Body of pancreas (tissue), 4 donors: ENCODE data around the gene PRR20E. TPM values are rescaled to one million over a fixed set of nuclear protein-coding genes. Genes with fewer than 3 reads are reported as not detected.
"Not testable (repeated sequence)": the region's sequence is repeated elsewhere in the genome, so short reads cannot be mapped to it uniquely, and the experiment has no call there.

Source experiments
- ATAC-seq: fragments of 150-250 bp; one replicate; pipeline ENCODE4 v1.9.1; 2016
- DNase-seq, 4 donors: peaks; one replicate each; pipeline ENCODE4 v3.0.0-alpha.2; 2019
- H3K27ac ChIP-seq, 4 donors: fragments of 200-600 bp; sonication (generic); 1 replicate in 3 of 4; 2 replicates in 1 of 4; pipeline versions ENCODE4 v1.5.1 to v1.6.1; 2016 to 2019; ENCODE audit warnings: mild to moderate bottlenecking in 1 of 4, mixed read lengths in 1 of 4, moderate library complexity in 1 of 4
- H3K27me3 ChIP-seq, 2 donors: fragments of 200-600 bp; sonication (generic); one replicate each; pipeline ENCODE4 v1.6.0; 2016; ENCODE audit warnings: mild to moderate bottlenecking in 1 of 2
- H3K36me3 ChIP-seq, 2 donors: fragments of 200-600 bp; sonication (generic); replicated peaks in 1 of 2; 2 replicates each; pipeline ENCODE4 v1.5.1; 2016; ENCODE audit warnings: low read depth in 2 of 2; ENCODE audit not compliant: insufficient read depth in 1 of 2
- H3K4me1 ChIP-seq: fragments of 200-600 bp; sonication (generic); one replicate; pipeline ENCODE4 v1.6.0; 2016
- H3K4me3 ChIP-seq, 2 donors: fragments of 200-600 bp; sonication (generic); 1 replicate in 1 of 2; 2 replicates in 1 of 2; pipeline ENCODE4 v1.5.1; 2016 to 2019
- H3K9me3 ChIP-seq, 3 donors: fragments of 200-600 bp; sonication (generic); 1 replicate in 2 of 3; 2 replicates in 1 of 3; pipeline ENCODE4 v1.5.1; 2016
- CTCF ChIP-seq, 7 experiments: fragments of 450-650 bp in 4 of 7; fragments of 200-600 bp in 3 of 7; sonication (generic) in 3 of 7; IDR thresholded peaks; one replicate each; pipeline ENCODE4 v1.5.1; 2016 to 2019; ENCODE audit warnings: antibody characterized with exemption in 7 of 7
- POLR2A ChIP-seq, 3 donors: fragments of 450-650 bp; IDR thresholded peaks; one replicate each; pipeline ENCODE4 v1.6.1; 2016; ENCODE audit warnings: antibody characterized with exemption in 3 of 3, mild to moderate bottlenecking in 2 of 3
- WGBS, 2 donors: methylation state at CpG; one replicate each; pipeline ENCODE4 v1.1.5; 2017; 5-methylcytosine and 5-hydroxymethylcytosine counted together
- intact Hi-C: fragments of 100-400 bp; cut with DNase I; formaldehyde crosslinking; loops from one replicate; pipeline ENCODE4 v1.15.1; 2023
- total RNA-seq, 2 donors: library from RNA; depleted of rRNA; stranded (reverse); fragments of >200 nt; gene quantifications; one replicate each; pipeline ENCODE4 v1.1.0, GENCODE V29; 2016

The PRR20E gene
- total RNA-seq = not detected

- H3K4me1 ChIP-seq, H3K36me3 ChIP-seq, H3K27me3 ChIP-seq, DNase-seq, H3K27ac ChIP-seq, ATAC-seq, H3K4me3 ChIP-seq, H3K9me3 ChIP-seq, intact Hi-C loops: not testable (repeated sequence)
- no CpG with 5 or more reads among the region's 22 CpGs for whole genome bisulfite sequencing, 2 donors
Observed at GRCh38 chr13:57166897-57167296, at the start of gene PRR20E. Gene PRR20E, plus strand, starts transcription at chr13:57167197. Its CDS starts 387 bp downstream, at chr13:57167584.

- intact Hi-C loops = no loop called here
- H3K27me3 ChIP-seq = no peaks in the 10 kb centered on the region
- DNase-seq = no peak
- TF ChIP-seq POLR2A (IDR thresholded peaks at IDR 0.05) (no peak), CTCF (IDR thresholded peaks at IDR 0.05) (no peak)
- no peak for ATAC-seq
- H3K4me1 ChIP-seq = no peaks in the 10 kb centered on the region
- WGBS, 2 donors = 79 to 85% methylated on average over 1 of the region's 1 CpG
- H3K27ac ChIP-seq = no peak overlapping the region
- no peaks in the 10 kb centered on the region for H3K9me3 ChIP-seq
- no peaks in the 10 kb centered on the region for H3K36me3 ChIP-seq
- no peak overlapping the region for H3K4me3 ChIP-seq
Observed at GRCh38 chr13:57123681-57124080, 43.3 kb upstream of the PRR20E start.

GRCh38 chr13:57128909-57129308 lies 38.1 kb upstream of the PRR20E start:
- no peaks in the 10 kb centered on the region for H3K4me1 ChIP-seq
- no peaks in the 10 kb centered on the region for H3K9me3 ChIP-seq
- DNase-seq (no peak), ATAC-seq (no peak)
- TF ChIP-seq POLR2A (IDR thresholded peaks at IDR 0.05) = no peak
- no peak for TF ChIP-seq CTCF (IDR thresholded peaks at IDR 0.05)
- no peak overlapping the region for H3K4me3 ChIP-seq
- intact Hi-C loops = no loop called here
- 59 to 61% methylated on average over 6 of the region's 6 CpGs for WGBS, 2 donors
- H3K27ac ChIP-seq = no peak overlapping the region
- H3K27me3 ChIP-seq = no peaks in the 10 kb centered on the region
- no peaks in the 10 kb centered on the region for H3K36me3 ChIP-seq

- no peaks in the 10 kb centered on the region for H3K27me3 ChIP-seq
- WGBS, 2 donors = 39 to 40% methylated on average over 2 of the region's 2 CpGs
- intact Hi-C loops = no loop called here
- H3K9me3 ChIP-seq = no peaks in the 10 kb centered on the region
- no peak overlapping the region for H3K27ac ChIP-seq
- TF ChIP-seq POLR2A (IDR thresholded peaks at IDR 0.05) (no peak), CTCF (IDR thresholded peaks at IDR 0.05) (no peak)
- no peaks in the 10 kb centered on the region for H3K4me1 ChIP-seq
- H3K36me3 ChIP-seq = no peaks in the 10 kb centered on the region
- DNase-seq (no peak), ATAC-seq (no peak)
- H3K4me3 ChIP-seq = no peak overlapping the region
Observed at GRCh38 chr13:57136093-57136492, 30.9 kb upstream of the PRR20E start.

DNA sequence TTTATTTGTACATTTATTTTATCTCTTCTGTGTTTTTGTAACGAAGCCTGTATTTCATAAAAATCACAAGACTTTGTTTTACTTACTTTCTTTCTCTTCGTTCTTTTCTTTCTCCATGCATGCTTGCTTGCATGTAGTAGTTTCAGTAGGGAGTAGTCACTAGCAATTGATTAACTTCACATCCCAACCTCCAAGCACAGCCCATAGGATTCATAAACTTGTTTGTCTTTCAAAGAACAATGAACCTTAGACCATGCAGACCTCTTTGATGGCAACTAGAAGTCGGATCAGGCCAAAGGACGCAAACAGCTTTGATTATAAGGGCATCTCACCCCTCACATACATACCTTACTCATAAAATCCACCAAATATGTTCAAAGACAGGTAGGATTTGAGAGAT lies 29.4 kb upstream of the PRR20E start:
- H3K9me3 ChIP-seq = no peaks in the 10 kb centered on the region
- no peaks in the 10 kb centered on the region for H3K27me3 ChIP-seq
- H3K4me3 ChIP-seq = no peak overlapping the region
- ATAC-seq = no peak
- no peak for DNase-seq
- TF ChIP-seq CTCF (IDR thresholded peaks at IDR 0.05) (no peak), POLR2A (IDR thresholded peaks at IDR 0.05) (no peak)
- H3K4me1 ChIP-seq = no peaks in the 10 kb centered on the region
- no peaks in the 10 kb centered on the region for H3K36me3 ChIP-seq
- intact Hi-C loops = no loop called here
- 28 to 33% methylated on average over 4 of the region's 4 CpGs for WGBS, 2 donors
- H3K27ac ChIP-seq = no peak overlapping the region
